HCEC 1CT (cell line): ENCODE data around the gene U2AF2.

Experiments
- DNase-seq: peaks from one replicate; pipeline ENCODE4 v3.0.0-alpha.2; 2017

U2AF2 gene

GRCh38 chr19:55660404-55660803 lies 5.6 kb downstream of the U2AF2 start:
- DNase-seq, result no peak

GRCh38 chr19:55660991-55661390 lies 6.2 kb downstream of the U2AF2 start:
- DNase-seq, result no peak

- DNase-seq, result no peak
Measured at GRCh38 chr19:55661826-55662225, 7.0 kb downstream of the U2AF2 start.

- no peak for DNase-seq
Measured at GRCh38 chr19:55663846-55664536, 9.2 kb downstream of the U2AF2 start.

- DNase-seq, result no peak
Measured at GRCh38 chr19:55666343-55667005, 11.6 kb downstream of the U2AF2 start.

- DNase-seq, result no peak
Measured at GRCh38 chr19:55667006-55667381, 12.2 kb downstream of the U2AF2 start.

GRCh38 chr19:55667511-55667910 lies 12.7 kb downstream of the U2AF2 start:
- DNase-seq, result no peak

GRCh38 chr19:55667958-55668357 lies 13.1 kb downstream of the U2AF2 start:
- no peak for DNase-seq

GRCh38 chr19:55668603-55669348 lies 13.9 kb downstream of the U2AF2 start:
- DNase-seq, result no peak

- DNase-seq, result no peak
Measured at GRCh38 chr19:55669418-55670279, 14.8 kb downstream of the U2AF2 start.

GRCh38 chr19:55670280-55671053 lies 15.6 kb downstream of the U2AF2 start:
- no peak for DNase-seq

- no peak for DNase-seq
Measured at GRCh38 chr19:55671054-55671378, 16.2 kb downstream of the U2AF2 start.

- no peak for DNase-seq
Measured at GRCh38 chr19:55672418-55672817, 17.6 kb downstream of the U2AF2 start.

- DNase-seq, result no peak
Measured at GRCh38 chr19:55673465-55673864, 18.6 kb downstream of the U2AF2 start.

- DNase-seq, result no peak
Measured at GRCh38 chr19:55673889-55674288, 19.1 kb downstream of the U2AF2 start.

GRCh38 chr19:55674459-55674840 lies 19.6 kb downstream of the U2AF2 start:
- no peak for DNase-seq

GRCh38 chr19:55674841-55675660 lies 20.2 kb downstream of the U2AF2 start, which contains the start of gene EPN1:
TSS of gene EPN1 (plus strand) at chr19:55675226. CDS start at chr19:55678628, 3,402 bp downstream.
- DNase-seq, result peak; percentile 96

- DNase-seq, result no peak
Measured at GRCh38 chr19:55675661-55676354, 21.0 kb downstream of the U2AF2 start.

- DNase-seq, result peak; percentile 18
Measured at GRCh38 chr19:55676383-55676782, 21.5 kb downstream of the U2AF2 start.

- DNase-seq, result no peak
Measured at GRCh38 chr19:55676889-55677505, 22.2 kb downstream of the U2AF2 start.
